PC-3 (cell line): Measurements from ENCODE around the gene CCDC190.

Experiments used
- CTCF ChIP-seq: fragments of 300-600 bp; sonication (generic); conservative IDR thresholded peaks from 2 replicates; pipeline ENCODE4 v1.5.1; 2017; ENCODE audit warnings: antibody characterized with exemption, low read depth, mild to moderate bottlenecking, low read length
- EZH2phosphoT487 ChIP-seq: fragments of 300-600 bp; sonication (generic); IDR thresholded peaks from 2 replicates; pipeline ENCODE4 v1.6.1; 2018; ENCODE audit warnings: mild to moderate bottlenecking, antibody characterized with exemption, low read length, borderline replicate concordance

DNA sequence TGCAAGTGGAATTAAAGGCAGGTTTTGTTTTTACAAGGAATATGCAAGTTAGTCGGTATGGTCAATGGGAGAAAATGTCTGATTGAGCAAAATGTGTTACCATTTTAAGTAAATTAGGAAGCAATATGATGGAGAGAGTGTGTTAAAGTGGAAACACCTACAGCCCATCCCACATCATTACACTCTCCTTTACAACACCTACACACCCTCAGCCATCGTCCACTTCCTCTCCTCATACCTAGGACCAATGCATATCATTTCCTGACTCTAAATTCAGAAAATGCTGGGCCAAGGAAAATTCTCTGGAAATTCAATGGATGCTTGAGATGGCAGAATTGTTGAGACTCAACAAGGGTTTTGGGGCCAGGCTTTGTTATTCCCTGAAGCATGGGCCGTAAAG lies 16.4 kb upstream of the CCDC190 start:
- TF ChIP-seq EZH2phosphoT487, result no peak
- no peak for TF ChIP-seq CTCF
